Gastrocnemius medialis (tissue), 4 donors: Measurements from ENCODE around the gene PHRF1. TPM values are rescaled to one million over a fixed set of nuclear protein-coding genes. Genes with fewer than 3 reads are reported as not detected.

Experiments
- ATAC-seq, 2 donors: fragments of 150-250 bp; one replicate each; pipeline ENCODE4 v1.9.1; 2016
- DNase-seq, 2 donors: peaks; one replicate each; pipeline ENCODE4 v3.0.0-alpha.2; 2019
- H3K27ac ChIP-seq, 4 donors: fragments of 200-600 bp; sonication (generic); 1 replicate in 1 of 4; 2 replicates in 3 of 4; pipeline ENCODE4 v1.5.1; 2016 to 2018; ENCODE audit warnings: mild to moderate bottlenecking in 2 of 4, moderate library complexity in 1 of 4
- H3K27me3 ChIP-seq, 3 donors: fragments of 200-600 bp; sonication (generic) in 2 of 3; 1 replicate in 1 of 3; 2 replicates in 2 of 3; pipeline versions ENCODE4 v1.5.1 to v1.6.0; 2016 to 2019; ENCODE audit warnings: mild to moderate bottlenecking in 1 of 3, moderate library complexity in 1 of 3
- H3K36me3 ChIP-seq, 2 donors: fragments of 200-600 bp; sonication (generic) in 1 of 2; one replicate each; pipeline ENCODE4 v1.5.1; 2017 to 2018
- H3K4me1 ChIP-seq, 2 donors: fragments of 200-600 bp; sonication (generic) in 1 of 2; one replicate each; pipeline ENCODE4 v1.5.1; 2016 to 2017; ENCODE audit warnings: mild to moderate bottlenecking in 2 of 2
- H3K4me3 ChIP-seq, 4 donors: fragments of 200-600 bp; sonication (generic) in 3 of 4; 1 replicate in 1 of 4; 2 replicates in 3 of 4; pipeline ENCODE4 v1.5.1; 2016 to 2019; ENCODE audit warnings: mild to moderate bottlenecking in 2 of 4
- H3K9me3 ChIP-seq, 3 donors: fragments of 200-600 bp; sonication (generic) in 2 of 3; 1 replicate in 1 of 3; 2 replicates in 2 of 3; pipeline ENCODE4 v1.5.1; 2016 to 2019
- CTCF ChIP-seq, 5 experiments: fragments of 450-650 bp in 3 of 5; fragments of 200-600 bp in 2 of 5; sonication (generic) in 2 of 5; IDR thresholded peaks in 4 of 5; conservative IDR thresholded peaks in 1 of 5; 1 replicate in 4 of 5; 2 replicates in 1 of 5; pipeline ENCODE4 v1.5.1; 2016 to 2019; ENCODE audit warnings: antibody characterized with exemption in 5 of 5, mild to moderate bottlenecking in 3 of 5, moderate library complexity in 3 of 5
- POLR2A ChIP-seq, 2 donors: fragments of 450-650 bp; IDR thresholded peaks; one replicate each; pipeline ENCODE4 v1.6.1; 2017; ENCODE audit warnings: antibody characterized with exemption in 2 of 2, mild to moderate bottlenecking in 2 of 2, moderate library complexity in 2 of 2
- in situ Hi-C, 4 donors: fragments of 200-750 bp; cut with MboI; loops; one replicate each; pipeline versions ENCODE4 v1.15.0 to v1.8.0; 2017; ENCODE audit warnings: low sequenced_read_pairs in 4 of 4
- intact Hi-C: fragments of 100-400 bp; cut with DNase I; formaldehyde crosslinking; loops from one replicate; pipeline ENCODE4 v1.15.1; 2023; ENCODE audit warnings: low total_unique reads
- total RNA-seq, 4 donors: library from RNA; depleted of rRNA; stranded (reverse); fragments of >200 nt; gene quantifications; one replicate each; pipeline versions ENCODE4 v1.1.0 to v1.2.3, GENCODE V29; 2016

PHRF1 gene
- total RNA-seq, 4 donors from 2014 or later: 9.2 to 22.6 (median 20.8) TPM

GRCh38 chr11:607971-608659 is 31.8 kb downstream of the PHRF1 start:
- Histone ChIP-seq H3K27me3 (no peaks in the 10 kb centered on the region), H3K4me1 (peaks cover 14 to 16% of the 10 kb centered on the region in 2 donors), H3K27ac (no peak overlapping the region), H3K36me3 (peaks cover 0 to 92% of the 10 kb centered on the region in 2 donors), H3K9me3 (no peaks in the 10 kb centered on the region), H3K4me3 (no peak overlapping the region)
- ATAC-seq (no peak), DNase-seq (no peak)
- in situ Hi-C loops: no loop called here
- TF ChIP-seq POLR2A (IDR thresholded peaks at IDR 0.05) (no peak), CTCF (IDR thresholded peaks at IDR 0.05 in 4 of 5, conservative IDR thresholded peaks at IDR 0.05 in 1 of 5) (no peak)
- intact Hi-C loops: no loop called here

GRCh38 chr11:608791-609251 is 32.6 kb downstream of the PHRF1 start:
- no peak overlapping the region for H3K4me3 ChIP-seq
- DNase-seq (no peak), ATAC-seq (no peak)
- H3K36me3 ChIP-seq: peaks cover 0 to 89% of the 10 kb centered on the region in 2 donors
- intact Hi-C loops (no loop called here), in situ Hi-C loops (no loop called here)
- no peaks in the 10 kb centered on the region for H3K27me3 ChIP-seq
- H3K9me3 ChIP-seq: no peaks in the 10 kb centered on the region
- peaks cover 18 to 23% of the 10 kb centered on the region in 2 donors for H3K4me1 ChIP-seq
- no peak overlapping the region for H3K27ac ChIP-seq
- TF ChIP-seq CTCF (IDR thresholded peaks at IDR 0.05 in 4 of 5, conservative IDR thresholded peaks at IDR 0.05 in 1 of 5) (no peak), POLR2A (IDR thresholded peaks at IDR 0.05) (no peak)

GRCh38 chr11:609341-609811 is 33.1 kb downstream of the PHRF1 start:
- Histone ChIP-seq H3K4me3 (no peak overlapping the region), H3K36me3 (peaks cover 0 to 84% of the 10 kb centered on the region in 2 donors), H3K27ac (no peak overlapping the region), H3K27me3 (no peaks in the 10 kb centered on the region), H3K4me1 (peaks cover 24 to 28% of the 10 kb centered on the region in 2 donors), H3K9me3 (no peaks in the 10 kb centered on the region)
- intact Hi-C loops: no loop called here
- in situ Hi-C loops: no loop called here
- ATAC-seq: no peak
- DNase-seq: no peak
- TF ChIP-seq CTCF (IDR thresholded peaks at IDR 0.05 in 4 of 5, conservative IDR thresholded peaks at IDR 0.05 in 1 of 5) (no peak), POLR2A (IDR thresholded peaks at IDR 0.05) (no peak)

- in situ Hi-C loops: no loop called here
- H3K4me3 ChIP-seq: no peak overlapping the region
- intact Hi-C loops: no loop called here
- H3K27ac ChIP-seq: peak overlapping the region in 2 of 4 donors; percentile 24 to 94
- ATAC-seq (no peak), DNase-seq (no peak)
- TF ChIP-seq POLR2A (IDR thresholded peaks at IDR 0.05) (no peak), CTCF (IDR thresholded peaks at IDR 0.05 in 4 of 5, conservative IDR thresholded peaks at IDR 0.05 in 1 of 5) (no peak)
- no peaks in the 10 kb centered on the region for H3K9me3 ChIP-seq
- H3K36me3 ChIP-seq: peaks cover 0 to 76% of the 10 kb centered on the region in 2 donors
- no peaks in the 10 kb centered on the region for H3K27me3 ChIP-seq
- H3K4me1 ChIP-seq: peaks cover 33 to 37% of the 10 kb centered on the region in 2 donors
Observed at GRCh38 chr11:610146-610801, 34.0 kb downstream of the PHRF1 start.
